ENCODE results near the gene PDE11A. TPM values are rescaled to one million over a fixed set of nuclear protein-coding genes. Genes with fewer than 3 reads are reported as not detected.

The PDE11A gene
- total RNA-seq, 6 experiments from 2014 or later, result 1.2 to 3.1 (median 1.4) TPM

DNA sequence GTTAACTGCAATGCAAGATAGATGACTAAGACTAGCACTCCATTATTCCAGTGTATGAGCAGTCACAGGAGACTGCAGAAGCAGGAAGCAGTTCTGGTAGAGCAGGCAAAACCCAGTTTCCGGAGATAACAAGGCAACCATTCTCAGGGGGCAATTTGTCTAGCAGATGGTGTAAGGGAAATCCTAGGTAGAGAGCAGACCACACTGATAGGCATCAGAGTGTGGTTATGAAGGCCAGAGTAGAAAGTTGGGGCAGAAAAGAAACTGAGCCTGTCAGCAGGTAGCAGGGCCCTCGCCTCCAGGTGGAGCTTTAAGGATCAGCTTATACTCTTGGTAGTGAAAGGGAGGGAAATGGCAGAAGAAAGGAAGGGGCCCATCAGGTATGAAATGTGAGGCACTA, 164.4 kb downstream of the PDE11A start:
- H3K4me3 Mint-ChIP-seq, result no peak overlapping the region
- no peaks in the 10 kb centered on the region for H3K9me3 Mint-ChIP-seq
- peaks cover 15% of the 10 kb centered on the region; the same call in 1 of the 2 replicates for H3K4me1 Mint-ChIP-seq (ENCODE audit: low read depth)
- no peaks in the 10 kb centered on the region for H3K36me3 Mint-ChIP-seq (ENCODE audit: low read depth)
- no peak for TF ChIP-seq CTCF (IDR thresholded peaks at IDR 0.05)
- H3K27me3 Mint-ChIP-seq (ENCODE audit: insufficient read depth), result no peaks in the 10 kb centered on the region
- no peak for DNase-seq
- H3K27ac Mint-ChIP-seq, result no peak overlapping the region

DNA sequence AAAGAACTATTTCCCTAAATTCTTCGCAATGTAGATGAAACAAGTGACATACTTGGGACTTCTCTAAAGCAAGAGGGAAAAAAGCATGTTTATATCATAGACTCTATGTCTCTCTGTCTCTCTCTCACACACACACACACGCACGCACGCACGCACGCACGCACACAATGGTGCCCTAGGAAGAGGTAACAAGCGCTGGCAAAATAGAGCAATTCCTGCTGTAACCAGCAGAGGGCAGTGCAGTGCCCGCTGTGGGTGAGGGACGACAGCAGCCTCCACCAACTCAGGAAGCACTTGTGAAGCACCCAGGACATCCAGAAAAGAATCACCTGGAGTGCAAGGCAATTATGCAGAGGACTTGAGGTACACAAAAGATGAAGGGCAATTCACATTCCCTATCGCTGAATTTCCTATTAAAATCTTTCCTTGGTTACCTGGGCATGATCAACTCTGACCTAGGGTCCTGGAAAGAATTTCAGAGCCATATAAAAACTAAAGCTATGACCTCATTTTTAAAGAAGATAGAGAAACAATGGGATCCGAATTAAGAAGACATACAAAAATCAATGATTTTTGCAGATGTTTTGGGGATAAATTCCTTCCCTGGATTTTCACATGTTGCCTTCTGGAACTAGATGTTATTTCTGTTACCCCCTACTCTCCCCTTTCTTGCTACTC, 166.4 kb downstream of the PDE11A start:
- peaks cover 22% of the 10 kb centered on the region; the same call in 1 of the 2 replicates for H3K4me1 Mint-ChIP-seq (ENCODE audit: low read depth)
- no peaks in the 10 kb centered on the region for H3K36me3 Mint-ChIP-seq (ENCODE audit: low read depth)
- no peak overlapping the region for H3K27ac Mint-ChIP-seq
- TF ChIP-seq CTCF (IDR thresholded peaks at IDR 0.05), result peak; percentile 90
- H3K9me3 Mint-ChIP-seq, result no peaks in the 10 kb centered on the region
- H3K4me3 Mint-ChIP-seq, result no peak overlapping the region
- H3K27me3 Mint-ChIP-seq (ENCODE audit: insufficient read depth), result peaks cover 2% of the 10 kb centered on the region; the same call in 1 of the 2 replicates
- peak; percentile 52 for DNase-seq

GRCh38 chr2:177905640-177906039, 166.9 kb downstream of the PDE11A start:
- Mint-ChIP-seq H3K4me3 (no peak overlapping the region), H3K9me3 (no peaks in the 10 kb centered on the region), H3K4me1 (ENCODE audit: low read depth) (peaks cover 22% of the 10 kb centered on the region; the same call in 1 of the 2 replicates), H3K27me3 (ENCODE audit: insufficient read depth) (peaks cover 2% of the 10 kb centered on the region; the same call in 1 of the 2 replicates), H3K36me3 (ENCODE audit: low read depth) (no peaks in the 10 kb centered on the region), H3K27ac (no peak overlapping the region)
- no peak for DNase-seq
- TF ChIP-seq CTCF (IDR thresholded peaks at IDR 0.05), result no peak

- Mint-ChIP-seq H3K9me3 (no peaks in the 10 kb centered on the region), H3K4me1 (ENCODE audit: low read depth) (peaks cover 7% of the 10 kb centered on the region; the same call in 1 of the 2 replicates), H3K27me3 (ENCODE audit: insufficient read depth) (peaks cover 2% of the 10 kb centered on the region; the same call in 1 of the 2 replicates), H3K36me3 (ENCODE audit: low read depth) (no peaks in the 10 kb centered on the region), H3K4me3 (no peak overlapping the region), H3K27ac (no peak overlapping the region; the same call in 1 of the 2 replicates)
- no peak for TF ChIP-seq CTCF (IDR thresholded peaks at IDR 0.05)
- no peak for DNase-seq
These were observed 170.0 kb downstream of the PDE11A start for GRCh38 chr2:177902395-177903163.

DNA sequence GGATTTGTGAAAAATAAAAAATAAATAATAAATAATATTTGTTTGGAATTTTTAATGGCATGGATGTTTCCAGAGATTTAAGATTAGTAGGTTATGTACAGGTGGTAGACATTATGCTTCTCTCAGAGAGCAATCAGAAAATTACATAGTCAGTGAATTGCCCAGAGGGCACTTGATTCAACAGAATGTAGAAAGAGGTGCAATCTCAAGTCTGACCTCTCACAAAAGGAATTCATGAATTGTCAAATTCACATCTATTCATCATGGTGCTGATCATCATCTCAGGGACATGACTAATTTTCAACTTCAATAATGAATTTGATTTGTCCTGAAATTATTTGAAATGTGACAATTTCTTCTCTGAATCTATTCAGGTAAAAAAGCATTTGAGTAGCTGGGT, 172.5 kb downstream of the PDE11A start:
- H3K27ac Mint-ChIP-seq, result no peak overlapping the region
- peaks cover 7% of the 10 kb centered on the region; the same call in 1 of the 2 replicates for H3K4me1 Mint-ChIP-seq (ENCODE audit: low read depth)
- TF ChIP-seq CTCF (IDR thresholded peaks at IDR 0.05), result no peak
- no peaks in the 10 kb centered on the region for H3K9me3 Mint-ChIP-seq
- H3K4me3 Mint-ChIP-seq, result no peak overlapping the region
- H3K36me3 Mint-ChIP-seq (ENCODE audit: low read depth), result no peaks in the 10 kb centered on the region
- DNase-seq, result peak; percentile 7
- peaks cover 2% of the 10 kb centered on the region; the same call in 1 of the 2 replicates for H3K27me3 Mint-ChIP-seq (ENCODE audit: insufficient read depth)

Measured in HFFc6 (cell line).